ENCODE data around the gene SERPINA9. TPM values are rescaled to one million over a fixed set of nuclear protein-coding genes. Genes with fewer than 3 reads are reported as not detected.

Gene SERPINA9
- polyA plus RNA-seq, 1 donor (not counting 4 experiments of a cell fraction or from before 2014, with no cell fraction given), result 0.05 TPM

- Histone ChIP-seq H3K36me3 (ENCODE audit: control insufficient read depth in 2 of 2, extremely low read depth in 1 of 2, insufficient read depth in 2 of 2, low read length in 2 of 2) (no peaks in the 10 kb centered on the region), H3K27ac (ENCODE audit: control insufficient read depth, insufficient read depth, low read length) (no peak overlapping the region), H3K79me2 (ENCODE audit: control insufficient read depth, insufficient read depth, low read length) (no peaks in the 10 kb centered on the region), H3K9me1 (ENCODE audit: control insufficient read depth, extremely low read depth, insufficient read depth, low read length) (no peaks in the 10 kb centered on the region), H3K4me3 (ENCODE audit: control insufficient read depth in 2 of 3, extremely low read depth in 1 of 3, insufficient read depth in 2 of 3, low read depth in 1 of 3, low read length in 3 of 3) (no peak overlapping the region), H3K4me1 (ENCODE audit: control insufficient read depth, extremely low read depth, insufficient read depth, low read length) (peaks cover 4% of the 10 kb centered on the region), H3K27me3 (ENCODE audit: control insufficient read depth, extremely low read depth, insufficient read depth, low read length) (no peaks in the 10 kb centered on the region), H3K9me3 (ENCODE audit: control insufficient read depth, low read depth, low read length) (peaks cover 3% of the 10 kb centered on the region), H3K4me2 (ENCODE audit: control insufficient read depth, extremely low read depth, insufficient read depth, low read depth, low read length) (no peak overlapping the region), H3K9ac (ENCODE audit: control insufficient read depth, extremely low read depth, insufficient read depth, low read length) (no peak overlapping the region), H4K20me1 (ENCODE audit: control insufficient read depth, extremely low read depth, insufficient read depth, low read length) (no peaks in the 10 kb centered on the region), H2AFZ (ENCODE audit: control insufficient read depth, low read length) (no peak overlapping the region)
- DNase-seq (ENCODE audit: low read depth, low spot score) (peak; percentile 17), FAIRE-seq (no peak)
- TF ChIP-seq EZH2 (IDR thresholded peaks at IDR 0.05; ENCODE audit: low read length) (no peak), CTCF (optimal IDR thresholded peaks at IDR 0.05 in 1 of 3, IDR thresholded peaks at IDR 0.05 in 1 of 3, conservative IDR thresholded peaks at IDR 0.05 in 1 of 3; ENCODE audit: extremely low read depth in 1 of 3, insufficient read depth in 2 of 3, low read length in 3 of 3) (no peak)
- dilution Hi-C loops (cut with MboI; ENCODE audit: extremely low pct_ligation_motif_present, low sequenced_read_pairs), result no loop called here
Observed at GRCh38 chr14:94474581-94475031, 1.4 kb downstream of the SERPINA9 start.

- TF ChIP-seq CTCF (optimal IDR thresholded peaks at IDR 0.05 in 1 of 3, IDR thresholded peaks at IDR 0.05 in 1 of 3, conservative IDR thresholded peaks at IDR 0.05 in 1 of 3; ENCODE audit: extremely low read depth in 1 of 3, insufficient read depth in 2 of 3, low read length in 3 of 3) (no peak), EZH2 (IDR thresholded peaks at IDR 0.05; ENCODE audit: low read length) (no peak)
- Histone ChIP-seq H3K9me3 (ENCODE audit: control insufficient read depth, low read depth, low read length) (peaks cover 2% of the 10 kb centered on the region), H3K27me3 (ENCODE audit: control insufficient read depth, extremely low read depth, insufficient read depth, low read length) (no peaks in the 10 kb centered on the region), H4K20me1 (ENCODE audit: control insufficient read depth, extremely low read depth, insufficient read depth, low read length) (no peaks in the 10 kb centered on the region), H3K4me3 (ENCODE audit: control insufficient read depth in 2 of 3, extremely low read depth in 1 of 3, insufficient read depth in 2 of 3, low read depth in 1 of 3, low read length in 3 of 3) (no peak overlapping the region), H3K9ac (ENCODE audit: control insufficient read depth, extremely low read depth, insufficient read depth, low read length) (no peak overlapping the region), H3K27ac (ENCODE audit: control insufficient read depth, insufficient read depth, low read length) (no peak overlapping the region), H3K9me1 (ENCODE audit: control insufficient read depth, extremely low read depth, insufficient read depth, low read length) (no peaks in the 10 kb centered on the region), H3K36me3 (ENCODE audit: control insufficient read depth in 2 of 2, extremely low read depth in 1 of 2, insufficient read depth in 2 of 2, low read length in 2 of 2) (no peaks in the 10 kb centered on the region), H3K79me2 (ENCODE audit: control insufficient read depth, insufficient read depth, low read length) (no peaks in the 10 kb centered on the region), H2AFZ (ENCODE audit: control insufficient read depth, low read length) (no peak overlapping the region), H3K4me2 (ENCODE audit: control insufficient read depth, extremely low read depth, insufficient read depth, low read depth, low read length) (no peak overlapping the region), H3K4me1 (ENCODE audit: control insufficient read depth, extremely low read depth, insufficient read depth, low read length) (peaks cover 4% of the 10 kb centered on the region)
- FAIRE-seq, result no peak
- DNase-seq (ENCODE audit: low read depth, low spot score), result no peak
- dilution Hi-C loops (cut with MboI; ENCODE audit: extremely low pct_ligation_motif_present, low sequenced_read_pairs), result no loop called here
Observed at GRCh38 chr14:94473666-94474410, 2.2 kb downstream of the SERPINA9 start.
